ENCODE data around the gene TBC1D9B.

TBC1D9B gene
- total RNA-seq: 116 to 142 (median 131) reads per million in 3 experiments

DNA sequence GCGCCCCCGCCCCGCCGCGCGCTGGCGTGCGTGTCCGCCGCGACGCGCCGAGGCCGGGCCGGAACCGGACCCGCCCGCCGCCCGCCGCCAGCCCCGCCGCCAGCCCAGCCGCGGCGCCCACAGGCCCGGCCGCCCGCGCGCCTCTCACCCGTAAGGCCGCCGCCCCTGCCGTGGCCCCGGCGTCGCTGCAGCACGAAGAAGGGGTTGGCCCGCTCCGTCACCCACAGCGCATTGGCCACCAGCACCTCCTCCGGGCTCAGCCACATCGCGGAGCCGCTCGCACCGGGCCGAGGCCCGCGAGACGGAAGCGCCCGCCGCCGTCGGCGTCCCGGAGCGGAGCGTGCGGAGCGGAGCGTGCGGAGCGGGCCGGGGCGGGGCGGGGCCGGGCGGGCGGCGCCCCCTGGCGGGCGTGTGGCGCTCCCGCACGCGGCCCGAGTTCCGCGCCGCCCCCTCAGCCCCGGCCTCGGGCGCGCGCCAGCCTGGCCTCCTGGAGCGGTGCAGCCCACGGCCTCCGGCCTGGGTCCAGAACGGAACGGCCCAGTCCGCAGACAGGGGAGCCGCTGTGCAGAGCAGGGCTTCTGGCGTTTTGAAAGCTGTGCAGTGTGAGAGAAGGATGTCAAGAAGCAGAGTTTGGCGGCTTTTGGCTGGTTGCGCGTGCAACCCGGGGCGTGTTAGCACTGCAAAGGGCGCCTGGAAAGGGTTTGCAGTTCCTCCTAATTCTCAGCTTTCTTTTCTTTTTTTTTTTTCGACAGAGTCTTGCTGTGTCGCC is at the start of gene TBC1D9B:
Gene TBC1D9B (minus strand): TSS at position 342 of the 769 bp plus-strand sequence. CDS start 76 bp downstream, at position 266.
- DNase-seq: peak; percentile 76

DNA sequence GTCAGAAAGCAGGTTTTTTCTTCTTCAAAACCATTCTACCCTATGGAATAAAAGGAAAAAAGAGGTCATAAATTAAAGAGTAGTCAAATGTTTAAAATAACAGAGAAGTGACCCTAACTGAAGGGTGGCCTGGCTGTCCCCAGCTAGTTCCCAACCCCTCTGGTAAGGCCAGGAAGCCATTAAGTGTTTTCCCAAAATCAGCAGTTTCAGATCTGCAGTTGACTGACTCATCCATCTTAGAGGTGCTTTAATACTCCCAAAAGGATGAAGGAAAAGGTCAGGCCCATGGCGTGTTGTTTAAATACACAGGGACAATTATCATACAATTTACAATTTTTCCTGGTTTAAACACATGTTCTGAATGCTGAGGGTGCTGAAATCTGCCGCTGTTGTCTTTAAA is 47.9 kb upstream of the TBC1D9B start:
- DNase-seq: no peak

DNA sequence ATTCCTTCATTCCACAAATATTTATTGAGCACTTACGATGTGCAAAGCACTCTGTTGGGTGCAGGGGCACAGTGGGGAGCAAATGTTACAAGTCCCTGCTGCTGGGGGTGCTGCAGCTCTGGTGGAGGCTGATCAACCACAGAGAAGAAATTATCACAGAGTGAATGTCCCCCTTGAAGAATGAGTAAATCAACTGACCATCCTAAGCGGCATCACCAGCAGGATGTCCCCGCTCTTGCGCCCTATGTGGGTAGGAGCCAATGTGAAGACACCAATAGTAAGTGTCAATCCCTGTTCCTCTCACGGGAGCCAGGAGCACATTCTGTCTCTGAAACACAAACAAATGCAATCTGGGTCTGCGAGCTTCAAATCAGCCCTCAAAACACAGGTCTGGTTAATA is 47.4 kb upstream of the TBC1D9B start:
- DNase-seq: no peak

DNA sequence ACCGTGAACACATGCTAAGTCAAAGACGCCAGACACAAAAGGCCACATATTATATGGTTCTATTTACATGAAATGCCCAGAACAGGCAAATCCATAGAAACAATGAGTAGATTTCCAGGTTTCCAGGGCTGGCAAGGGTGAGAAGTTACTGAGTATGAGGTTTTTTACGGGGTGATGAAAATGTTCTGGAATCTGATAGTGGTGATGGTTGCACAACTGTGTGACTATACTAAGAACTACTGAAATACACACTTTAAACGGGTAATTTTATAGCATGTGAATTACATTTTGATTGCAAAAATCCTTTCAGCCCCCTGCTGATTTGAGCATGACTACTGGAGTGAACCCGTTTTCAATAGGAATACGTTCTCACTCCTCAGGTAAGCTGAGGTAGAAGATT is 46.7 kb upstream of the TBC1D9B start:
- no peak for DNase-seq

DNA sequence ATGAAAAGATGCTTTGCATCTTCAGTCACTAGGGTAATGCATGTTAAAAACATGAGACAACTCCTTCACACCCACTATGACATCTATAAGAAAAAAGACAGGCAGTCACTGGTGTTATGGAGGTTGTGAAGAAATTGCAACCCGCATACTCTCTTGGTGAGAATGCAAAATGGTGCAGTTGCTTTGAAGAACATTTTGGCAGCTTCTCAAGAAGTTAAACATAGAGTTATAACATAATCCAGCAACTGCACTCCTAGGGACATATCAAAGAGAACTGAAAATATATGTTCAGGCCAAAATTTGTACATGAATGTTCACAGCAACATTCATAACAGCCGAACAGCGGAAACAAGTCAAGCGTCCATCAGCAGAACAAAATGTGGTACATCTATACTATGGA is 46.3 kb upstream of the TBC1D9B start:
- no peak for DNase-seq

DNA sequence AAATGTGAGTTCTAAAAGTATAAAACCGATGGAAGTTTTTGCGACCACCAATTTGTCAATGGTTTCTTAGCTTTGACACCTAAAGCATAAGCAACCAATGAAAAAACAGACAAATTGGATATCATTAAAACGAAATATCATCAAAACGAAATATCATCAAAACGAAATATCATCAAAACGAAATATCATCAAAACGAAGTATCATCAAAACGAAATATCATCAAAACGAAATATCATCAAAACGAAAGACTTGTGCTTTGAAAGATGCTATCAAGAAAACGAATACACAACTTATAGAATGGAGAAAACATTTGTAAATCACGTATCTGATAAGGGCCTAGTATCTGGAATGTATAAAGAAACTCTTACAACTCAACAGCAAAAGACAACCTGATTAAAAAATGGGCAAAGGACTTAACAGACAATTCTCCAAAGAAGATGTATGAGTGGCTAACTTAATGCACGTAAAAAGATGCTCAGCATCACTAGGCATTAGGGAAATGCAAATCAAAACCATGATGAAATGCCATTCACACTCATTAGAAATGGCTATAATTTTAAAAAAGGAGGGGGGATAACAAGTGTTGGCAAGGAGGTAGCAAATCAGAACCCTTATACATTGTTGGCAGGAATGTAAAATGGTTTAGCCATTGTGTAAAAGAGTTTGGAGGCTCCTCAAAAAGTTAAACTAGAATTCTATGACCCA is 29.4 kb upstream of the TBC1D9B start:
- no peak for DNase-seq

DNA sequence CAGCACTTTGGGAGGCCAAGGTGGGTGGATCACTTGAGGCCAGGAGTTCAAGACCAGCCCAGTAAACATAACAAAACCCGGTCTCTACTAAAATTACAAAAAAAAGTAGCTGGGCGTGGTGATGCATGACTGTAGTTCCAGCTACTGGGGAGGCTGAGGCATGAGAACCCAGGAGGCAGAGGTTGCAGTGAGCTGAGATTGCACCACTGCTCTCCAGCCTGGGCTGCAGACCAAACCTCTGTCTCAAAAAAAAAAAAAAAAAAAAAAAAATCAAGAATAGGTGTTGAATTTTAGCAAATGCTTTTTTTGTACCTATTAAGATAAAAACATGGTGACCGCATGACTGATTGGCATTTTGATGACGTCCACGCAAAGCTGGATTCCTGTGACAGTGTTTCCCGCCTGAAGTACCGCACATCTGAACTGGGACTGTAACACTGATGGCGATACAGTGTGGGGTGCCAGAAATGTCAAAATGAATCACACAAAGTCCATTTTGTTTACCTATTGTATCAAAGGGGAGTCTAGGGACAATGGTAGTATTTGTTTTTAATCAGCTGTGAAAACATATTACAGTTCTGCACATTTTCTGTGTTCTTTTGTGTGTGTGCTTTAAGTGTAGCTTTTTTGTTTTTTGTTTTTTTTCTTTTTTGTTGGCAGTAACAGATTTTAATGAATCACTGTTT is 23.2 kb upstream of the TBC1D9B start:
- DNase-seq: no peak

DNA sequence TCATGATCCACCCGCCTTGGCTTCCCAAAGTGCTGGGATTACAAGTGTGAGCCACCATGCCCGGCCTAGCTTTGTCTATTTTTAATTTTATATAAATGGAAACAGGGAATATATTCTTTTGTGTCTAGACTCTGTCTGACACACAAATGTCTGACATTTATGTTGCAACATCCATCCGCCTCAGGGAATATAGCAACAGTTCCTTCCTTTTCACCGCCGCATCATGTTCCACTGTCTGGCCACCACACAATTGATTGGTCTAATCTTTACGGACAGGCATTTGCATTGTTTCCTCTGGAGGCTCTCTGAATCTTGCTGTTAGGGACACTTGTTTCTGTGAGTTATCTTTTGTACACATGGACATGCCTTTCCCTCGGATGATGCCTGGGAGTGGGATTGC is 20.1 kb upstream of the TBC1D9B start:
- DNase-seq: no peak

DNA sequence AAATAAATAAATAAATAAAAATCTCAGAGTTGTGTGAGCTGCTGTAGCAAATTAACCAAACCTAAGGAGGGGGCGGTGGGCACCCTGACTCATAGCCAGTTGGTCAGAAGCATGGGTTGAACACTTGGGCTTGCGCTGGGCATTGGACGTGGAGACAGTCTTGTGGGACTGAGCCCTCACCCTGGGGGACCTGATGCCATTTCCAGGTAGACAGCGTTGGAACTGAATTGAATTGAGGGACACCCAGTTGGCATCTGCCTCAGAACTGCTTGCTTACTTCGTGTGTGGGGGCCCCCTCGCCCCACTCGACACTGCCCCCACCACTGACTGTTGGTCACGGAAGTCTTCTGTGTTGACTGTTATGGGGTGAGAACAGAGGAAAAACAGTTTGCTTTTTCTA is 19.0 kb upstream of the TBC1D9B start:
- no peak for DNase-seq

DNA sequence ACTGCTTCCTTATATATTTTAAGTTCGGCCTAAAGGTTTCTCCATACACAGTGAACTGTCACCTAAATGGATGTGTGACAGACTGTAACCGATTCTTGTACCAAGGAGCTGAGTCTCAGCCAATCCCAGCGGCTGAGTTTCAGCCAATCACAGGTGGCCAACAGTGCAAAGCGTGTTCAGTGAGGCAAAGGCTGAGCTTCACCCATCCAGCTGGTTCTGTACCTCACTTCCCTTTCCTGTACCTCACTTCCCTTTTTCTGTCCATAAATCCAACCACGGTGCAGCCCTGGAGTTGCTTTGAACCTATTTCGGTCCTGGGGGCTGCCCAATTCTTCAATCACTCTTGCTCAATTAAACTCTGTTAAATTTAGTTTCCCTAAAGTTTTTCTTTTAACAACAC is 15.7 kb upstream of the TBC1D9B start:
- DNase-seq: no peak

DNA sequence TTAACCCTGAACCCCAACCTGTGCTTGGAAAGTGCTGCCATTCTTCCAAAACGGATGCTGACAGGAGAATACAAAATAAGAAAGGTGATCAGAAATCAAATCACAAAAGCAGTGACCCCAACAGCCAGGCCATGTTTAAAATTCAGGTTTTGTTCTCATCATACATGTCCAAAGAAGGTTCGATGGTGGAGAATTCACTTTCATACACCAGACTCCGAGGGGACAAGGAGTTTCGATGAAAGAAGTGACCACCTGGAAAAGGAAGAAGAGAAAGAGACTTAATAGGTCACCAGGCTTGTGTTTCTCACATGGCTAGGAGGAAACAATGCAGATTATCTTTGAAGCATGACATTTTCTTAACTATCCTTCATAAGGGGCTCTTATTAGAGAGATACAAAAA is 12.5 kb upstream of the TBC1D9B start:
- no peak for DNase-seq

DNA sequence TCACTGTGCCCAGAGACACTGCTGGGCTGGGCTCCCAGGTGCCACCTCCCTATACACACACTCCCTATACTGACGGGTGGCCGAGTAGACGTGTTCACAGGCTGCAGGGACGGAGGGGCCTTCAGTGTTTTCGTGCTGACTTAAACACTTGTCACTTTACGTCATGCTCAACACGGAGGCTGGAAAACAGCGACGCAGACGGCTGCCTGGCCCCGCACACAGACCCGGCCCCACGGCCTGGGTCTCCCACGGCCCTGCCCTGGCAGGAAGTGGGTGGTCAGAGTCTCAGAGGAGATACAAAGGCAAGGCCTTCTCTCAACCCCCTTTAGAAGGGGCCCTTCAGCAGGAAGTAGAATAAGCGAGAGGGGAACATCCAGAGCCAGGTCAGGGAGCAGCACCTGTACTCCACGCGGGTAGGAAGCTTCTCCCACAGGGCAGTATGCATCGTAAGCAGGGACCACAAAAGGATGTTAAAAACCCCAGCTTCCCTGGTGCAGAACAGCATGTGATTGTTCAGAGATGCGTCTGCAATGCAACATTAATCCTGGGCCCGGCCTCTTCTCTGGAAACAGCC is 11.9 kb upstream of the TBC1D9B start:
- DNase-seq: no peak

DNA sequence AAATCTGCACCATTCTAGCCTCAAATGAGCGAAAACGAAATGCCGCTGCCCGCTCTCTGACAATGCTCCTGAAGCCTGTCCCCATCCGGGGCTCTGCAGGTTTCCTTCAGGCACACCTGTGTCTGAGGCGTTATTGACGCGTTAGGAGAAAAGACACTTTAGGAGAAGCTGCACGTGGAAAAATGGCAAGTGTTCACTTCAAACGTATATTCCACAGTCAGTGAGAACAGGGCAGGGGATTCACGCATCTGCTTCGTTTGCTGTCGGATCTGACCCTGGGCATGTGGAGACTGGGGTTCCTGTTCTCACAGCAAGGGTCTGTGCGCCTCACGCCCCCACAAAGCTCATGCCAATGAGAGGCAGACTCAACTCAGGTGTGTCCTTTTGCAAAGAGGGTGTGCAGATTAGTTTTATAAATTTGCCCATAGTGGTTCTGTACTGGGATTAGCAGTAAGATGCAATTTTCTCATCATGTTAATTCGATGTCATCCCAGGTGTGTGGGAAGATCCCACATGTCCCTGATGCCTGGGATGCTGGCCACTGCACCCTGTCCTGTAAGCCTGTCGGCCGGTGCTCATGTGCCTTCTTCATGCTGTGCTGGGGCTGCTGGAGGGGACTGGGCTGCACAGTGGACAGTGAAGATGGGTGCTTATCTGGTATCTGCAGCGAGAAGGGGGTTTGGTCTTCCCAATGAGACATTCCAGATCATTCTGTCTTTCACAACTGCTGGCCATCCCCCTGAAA is 11.2 kb upstream of the TBC1D9B start:
- no peak for DNase-seq

DNA sequence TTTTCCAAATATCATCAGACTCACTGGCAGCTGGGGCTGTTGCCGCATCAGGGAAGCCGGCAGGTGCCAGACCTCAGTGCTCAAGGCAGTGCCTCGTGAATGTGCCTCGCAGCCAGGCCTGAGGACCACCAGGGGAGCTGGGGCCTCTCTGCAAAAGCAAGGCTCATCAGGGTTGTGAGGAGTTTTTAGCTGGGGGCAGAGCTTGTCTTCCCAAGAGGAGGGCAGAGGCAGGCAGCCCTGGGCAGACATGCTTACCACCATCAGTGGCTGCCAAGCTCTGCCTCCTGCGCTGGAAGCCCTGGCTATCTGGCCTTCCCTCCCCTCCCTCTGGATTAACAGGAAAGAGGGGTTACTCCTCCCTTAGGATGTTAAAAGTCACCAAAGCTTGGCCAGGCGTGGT is 8.8 kb upstream of the TBC1D9B start:
- no peak for DNase-seq

DNA sequence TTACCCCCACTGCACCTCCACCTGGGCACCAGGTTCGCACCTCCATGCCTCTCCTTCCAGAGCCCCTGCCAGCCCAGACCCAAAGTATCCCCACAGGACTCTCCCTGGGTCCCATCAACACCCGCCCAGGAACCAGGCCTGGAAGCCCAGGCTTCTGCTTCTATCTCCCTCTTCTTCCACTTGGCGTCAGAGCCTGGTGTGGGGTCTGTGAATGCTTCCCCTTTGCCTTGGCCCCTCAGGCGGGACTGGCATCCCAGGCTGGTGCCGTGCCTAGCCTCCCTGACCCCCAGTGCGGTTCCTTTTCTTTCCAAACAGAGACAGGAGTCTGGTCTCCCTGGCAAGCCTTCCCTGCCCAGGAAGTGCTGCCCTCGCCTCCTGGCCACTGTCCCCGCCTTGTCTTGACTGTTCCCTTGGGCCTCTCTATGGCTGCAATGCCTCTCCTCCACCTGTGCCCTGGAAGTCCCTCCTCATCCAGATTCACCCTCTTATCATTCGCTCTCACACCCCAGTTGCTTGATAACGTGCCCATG is 7.8 kb upstream of the TBC1D9B start:
- no peak for DNase-seq

DNA sequence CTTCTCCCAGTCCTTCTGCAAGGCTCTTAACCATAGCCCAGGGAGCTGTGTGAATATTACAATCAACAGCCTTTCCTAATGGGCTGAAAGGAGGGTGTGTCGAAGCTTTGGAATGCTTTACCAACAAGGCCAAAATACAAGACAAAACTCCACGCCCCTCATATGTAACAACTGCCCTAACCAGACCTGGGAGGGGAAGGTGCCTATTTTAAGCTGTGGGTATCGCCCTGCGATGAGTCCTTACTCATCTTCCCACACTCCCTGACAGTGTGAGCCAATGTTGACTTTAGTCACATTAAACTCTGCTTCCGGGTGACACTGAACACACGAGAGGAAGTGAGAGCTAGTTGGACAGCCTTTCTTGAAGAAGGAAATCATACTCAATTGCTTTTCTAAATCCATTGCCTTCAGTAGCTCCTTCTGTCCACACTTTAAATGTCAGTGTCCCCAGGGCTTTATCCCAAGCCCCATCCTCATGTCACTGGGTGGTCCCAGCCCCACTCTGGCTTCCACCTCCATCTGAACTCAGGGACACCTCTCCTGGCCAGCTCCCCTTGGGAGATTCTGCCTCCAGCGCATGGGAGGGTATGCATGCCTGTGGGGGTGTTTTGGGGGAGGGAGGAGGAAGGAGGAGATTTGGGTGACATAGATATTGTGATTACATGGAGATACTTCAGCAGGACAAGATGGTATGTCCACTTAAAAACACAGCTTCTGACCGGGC is 6.5 kb upstream of the TBC1D9B start:
- DNase-seq: no peak

DNA sequence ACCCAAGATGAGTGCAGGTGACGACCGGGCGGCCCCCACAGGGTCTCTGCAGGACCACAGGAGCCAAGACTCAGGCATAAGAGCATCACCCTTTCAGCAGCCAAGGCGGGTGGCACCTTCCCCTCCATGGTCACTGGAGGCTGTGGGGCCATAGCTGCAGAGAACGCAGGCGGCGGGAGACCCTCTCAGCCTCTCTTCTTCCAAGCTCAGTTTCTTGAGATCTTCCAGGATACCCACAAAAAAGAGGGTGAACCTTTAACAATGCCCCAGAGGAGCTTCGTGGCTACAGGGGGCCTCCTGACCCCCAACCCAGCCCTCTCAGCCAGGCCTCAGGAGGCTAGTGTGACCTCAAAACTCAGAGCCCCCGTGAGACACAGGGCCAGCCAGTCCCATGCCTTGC is 5.8 kb upstream of the TBC1D9B start:
- DNase-seq: no peak

DNA sequence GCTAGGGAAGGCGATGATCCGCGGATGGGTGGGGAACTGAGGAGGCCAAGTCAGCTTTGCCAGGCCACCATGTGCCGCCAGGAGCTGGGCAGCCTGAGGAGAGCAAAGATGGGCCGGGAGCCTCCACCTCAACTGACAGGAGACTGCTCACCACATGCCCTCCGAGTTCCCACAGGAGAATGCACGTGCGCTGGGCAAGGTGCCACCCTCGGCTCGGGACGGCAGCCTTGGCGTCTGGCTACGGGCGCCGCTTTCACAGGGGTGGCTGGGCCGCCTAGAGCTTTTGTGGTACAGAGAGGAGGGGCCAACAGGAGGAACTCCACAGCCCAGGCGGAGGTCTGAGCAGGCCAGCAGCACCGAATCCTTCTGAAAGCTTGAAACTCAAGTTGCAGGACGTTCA is 5.3 kb upstream of the TBC1D9B start:
- no peak for DNase-seq

DNA sequence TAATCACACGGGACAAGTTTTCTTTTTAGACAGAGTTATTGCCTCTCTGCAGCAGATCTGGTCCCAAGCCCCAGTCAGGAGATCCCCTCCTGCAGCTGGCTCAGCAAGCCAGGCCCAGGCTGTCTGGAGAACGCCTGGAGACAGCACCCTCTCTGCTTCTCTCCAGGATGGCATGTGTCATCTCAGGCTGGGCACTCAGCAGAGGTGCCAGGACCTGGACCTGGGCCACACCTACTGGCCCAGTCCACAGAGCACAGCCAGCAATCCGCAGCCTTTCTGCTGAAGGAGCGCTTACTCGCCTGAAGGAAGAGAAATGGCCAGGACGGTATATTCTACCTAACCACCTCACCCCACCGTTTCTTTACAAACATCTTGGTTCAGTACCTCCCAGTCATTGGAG is 4.7 kb upstream of the TBC1D9B start:
- DNase-seq: no peak

DNA sequence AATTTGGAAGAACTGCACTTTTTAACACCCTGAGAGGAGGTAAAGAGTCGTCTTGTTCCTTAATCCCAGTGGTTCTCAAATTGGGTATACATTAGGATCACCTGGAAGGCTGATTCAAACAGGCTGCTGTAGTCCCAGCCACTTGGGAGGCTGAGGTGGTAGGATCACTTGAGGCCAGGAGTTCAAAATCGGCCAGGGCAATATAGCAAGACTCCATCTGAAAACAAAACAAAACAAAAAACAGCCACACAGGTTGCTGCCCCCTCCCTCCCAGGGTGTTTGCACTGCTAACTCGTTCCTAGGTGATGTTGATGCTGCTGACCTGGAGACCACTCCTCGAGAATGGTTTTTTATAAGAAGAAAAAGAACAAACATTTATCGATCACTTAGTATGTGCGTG is 1.5 kb upstream of the TBC1D9B start:
- DNase-seq: no peak

DNA sequence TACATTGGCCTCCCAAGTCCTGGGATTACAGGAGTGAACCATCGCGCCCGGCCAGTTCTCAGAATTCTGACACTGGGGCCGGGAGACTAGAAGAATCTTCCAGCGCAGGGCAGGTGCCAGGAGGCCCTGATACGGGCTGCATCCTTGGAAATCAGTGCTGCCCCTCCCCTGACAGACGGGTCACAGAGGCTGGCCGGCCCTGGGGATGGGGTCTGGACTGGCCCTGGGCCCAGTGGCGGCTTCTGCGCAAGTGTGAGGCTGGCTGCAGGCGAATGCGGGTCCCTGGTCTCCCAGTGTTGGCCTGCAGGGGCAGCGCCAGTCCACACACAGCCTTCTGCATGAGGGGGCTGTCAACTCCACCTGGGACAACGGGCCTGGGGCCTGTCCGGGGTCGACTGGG is 831 bp upstream of the TBC1D9B start:
- no peak for DNase-seq
